ENCODE results near the gene ZNF146.
"Not testable (repeated sequence)": the region's sequence is repeated elsewhere in the genome, so short reads cannot be mapped to it uniquely, and the experiment has no call there.

ZNF146 gene

GRCh38 chr19:36214386-36215275 lies at the start of gene ZNF146, which contains the start of gene ZNF565:
TSS of gene ZNF146 (plus strand) at chr19:36215106. CDS start at chr19:36236441, 21,335 bp downstream.
TSS of gene ZNF565 (minus strand) at chr19:36214665. CDS start at chr19:36201985, 12,680 bp downstream.
- H3K9ac ChIP-seq (ENCODE audit: low read length), result peak within 1 kb of the TSS; percentile 86
- no peaks in the 10 kb centered on the region for H3K27me3 ChIP-seq (ENCODE audit: control insufficient read depth, insufficient read depth, low read length)
- H3K9me3 ChIP-seq (ENCODE audit: control insufficient read depth, low read length), result no peaks in the 10 kb centered on the region
- peak within 1 kb of the TSS; percentile 81 for H3K4me3 ChIP-seq (ENCODE audit: low read length)
- peaks cover 6% of the 10 kb centered on the region for H3K4me1 ChIP-seq (ENCODE audit: control insufficient read depth, insufficient read depth, low read length)
- H3K36me3 ChIP-seq (ENCODE audit: control insufficient read depth, insufficient read depth, low read length), result no peaks in the 10 kb centered on the region

- no peaks in the 10 kb centered on the region for H3K9me3 ChIP-seq (ENCODE audit: control insufficient read depth, low read length)
- no peak overlapping the region for H3K4me3 ChIP-seq (ENCODE audit: low read length)
- no peaks in the 10 kb centered on the region for H3K27me3 ChIP-seq (ENCODE audit: control insufficient read depth, insufficient read depth, low read length)
- no peaks in the 10 kb centered on the region for H3K36me3 ChIP-seq (ENCODE audit: control insufficient read depth, insufficient read depth, low read length)
- peaks cover 8% of the 10 kb centered on the region for H3K4me1 ChIP-seq (ENCODE audit: control insufficient read depth, insufficient read depth, low read length)
- H3K9ac ChIP-seq (ENCODE audit: low read length), result peak overlapping the region; percentile 28
These were observed 45.7 kb upstream of the ZNF146 start for GRCh38 chr19:36169084-36169760.

- H3K27me3 ChIP-seq (ENCODE audit: control insufficient read depth, insufficient read depth, low read length), result no peaks in the 10 kb centered on the region
These were observed 42.1 kb upstream of the ZNF146 start for GRCh38 chr19:36172852-36173251.

GRCh38 chr19:36173846-36174245 lies 41.1 kb upstream of the ZNF146 start:
- H3K9ac ChIP-seq (ENCODE audit: low read length); H3K9me3 ChIP-seq (ENCODE audit: control insufficient read depth, low read length); H3K27me3 ChIP-seq (ENCODE audit: control insufficient read depth, insufficient read depth, low read length); H3K36me3 ChIP-seq (ENCODE audit: control insufficient read depth, insufficient read depth, low read length); H3K4me1 ChIP-seq (ENCODE audit: control insufficient read depth, insufficient read depth, low read length); H3K4me3 ChIP-seq (ENCODE audit: low read length): not testable (repeated sequence)

More at GRCh38 chr19:36172852-36173251, 42.1 kb upstream of the ZNF146 start:
- Histone ChIP-seq H3K4me3 (ENCODE audit: low read length) (no peak overlapping the region), H3K9ac (ENCODE audit: low read length) (no peak overlapping the region), H3K36me3 (ENCODE audit: control insufficient read depth, insufficient read depth, low read length) (no peaks in the 10 kb centered on the region), H3K9me3 (ENCODE audit: control insufficient read depth, low read length) (no peaks in the 10 kb centered on the region), H3K4me1 (ENCODE audit: control insufficient read depth, insufficient read depth, low read length) (peaks cover 8% of the 10 kb centered on the region)

GRCh38 chr19:36179077-36179476 lies 35.8 kb upstream of the ZNF146 start:
- not testable (repeated sequence) for H3K9me3 ChIP-seq (ENCODE audit: control insufficient read depth, low read length); H3K36me3 ChIP-seq (ENCODE audit: control insufficient read depth, insufficient read depth, low read length); H3K4me1 ChIP-seq (ENCODE audit: control insufficient read depth, insufficient read depth, low read length); H3K4me3 ChIP-seq (ENCODE audit: low read length); H3K9ac ChIP-seq (ENCODE audit: low read length); H3K27me3 ChIP-seq (ENCODE audit: control insufficient read depth, insufficient read depth, low read length)

GRCh38 chr19:36182612-36183244 lies 32.2 kb upstream of the ZNF146 start:
- no peaks in the 10 kb centered on the region for H3K36me3 ChIP-seq (ENCODE audit: control insufficient read depth, insufficient read depth, low read length)
- H3K9me3 ChIP-seq (ENCODE audit: control insufficient read depth, low read length), result no peaks in the 10 kb centered on the region
- H3K4me1 ChIP-seq (ENCODE audit: control insufficient read depth, insufficient read depth, low read length), result no peaks in the 10 kb centered on the region
- no peaks in the 10 kb centered on the region for H3K27me3 ChIP-seq (ENCODE audit: control insufficient read depth, insufficient read depth, low read length)
- no peak overlapping the region for H3K9ac ChIP-seq (ENCODE audit: low read length)
- no peak overlapping the region for H3K4me3 ChIP-seq (ENCODE audit: low read length)

- Histone ChIP-seq H3K27me3 (ENCODE audit: control insufficient read depth, insufficient read depth, low read length) (no peaks in the 10 kb centered on the region), H3K36me3 (ENCODE audit: control insufficient read depth, insufficient read depth, low read length) (no peaks in the 10 kb centered on the region)
These were observed 31.7 kb upstream of the ZNF146 start for GRCh38 chr19:36183245-36183628.

GRCh38 chr19:36186722-36187121 lies 28.2 kb upstream of the ZNF146 start:
- not testable (repeated sequence) for H3K36me3 ChIP-seq (ENCODE audit: control insufficient read depth, insufficient read depth, low read length); H3K9ac ChIP-seq (ENCODE audit: low read length); H3K4me3 ChIP-seq (ENCODE audit: low read length); H3K9me3 ChIP-seq (ENCODE audit: control insufficient read depth, low read length); H3K27me3 ChIP-seq (ENCODE audit: control insufficient read depth, insufficient read depth, low read length); H3K4me1 ChIP-seq (ENCODE audit: control insufficient read depth, insufficient read depth, low read length)

More at GRCh38 chr19:36183245-36183628, 31.7 kb upstream of the ZNF146 start:
- H3K9ac ChIP-seq (ENCODE audit: low read length), result no peak overlapping the region
- no peaks in the 10 kb centered on the region for H3K4me1 ChIP-seq (ENCODE audit: control insufficient read depth, insufficient read depth, low read length)
- H3K9me3 ChIP-seq (ENCODE audit: control insufficient read depth, low read length), result no peaks in the 10 kb centered on the region
- no peak overlapping the region for H3K4me3 ChIP-seq (ENCODE audit: low read length)

- Histone ChIP-seq H3K36me3 (ENCODE audit: control insufficient read depth, insufficient read depth, low read length) (no peaks in the 10 kb centered on the region), H3K27me3 (ENCODE audit: control insufficient read depth, insufficient read depth, low read length) (no peaks in the 10 kb centered on the region), H3K9me3 (ENCODE audit: control insufficient read depth, low read length) (no peaks in the 10 kb centered on the region)
These were observed 18.7 kb upstream of the ZNF146 start for GRCh38 chr19:36196249-36196648.

GRCh38 chr19:36198119-36198518 lies 16.8 kb upstream of the ZNF146 start:
- no peaks in the 10 kb centered on the region for H3K36me3 ChIP-seq (ENCODE audit: control insufficient read depth, insufficient read depth, low read length)
- H3K27me3 ChIP-seq (ENCODE audit: control insufficient read depth, insufficient read depth, low read length), result no peaks in the 10 kb centered on the region
- H3K4me1 ChIP-seq (ENCODE audit: control insufficient read depth, insufficient read depth, low read length), result no peaks in the 10 kb centered on the region
- H3K4me3 ChIP-seq (ENCODE audit: low read length), result no peak overlapping the region
- H3K9ac ChIP-seq (ENCODE audit: low read length), result no peak overlapping the region
- H3K9me3 ChIP-seq (ENCODE audit: control insufficient read depth, low read length), result no peaks in the 10 kb centered on the region

More at GRCh38 chr19:36196249-36196648, 18.7 kb upstream of the ZNF146 start:
- no peak overlapping the region for H3K9ac ChIP-seq (ENCODE audit: low read length)
- H3K4me3 ChIP-seq (ENCODE audit: low read length), result no peak overlapping the region
- H3K4me1 ChIP-seq (ENCODE audit: control insufficient read depth, insufficient read depth, low read length), result no peaks in the 10 kb centered on the region

GRCh38 chr19:36201684-36202083 lies 13.2 kb upstream of the ZNF146 start:
- H3K4me3 ChIP-seq (ENCODE audit: low read length), result no peak overlapping the region
- H3K36me3 ChIP-seq (ENCODE audit: control insufficient read depth, insufficient read depth, low read length), result no peaks in the 10 kb centered on the region
- no peaks in the 10 kb centered on the region for H3K27me3 ChIP-seq (ENCODE audit: control insufficient read depth, insufficient read depth, low read length)
- H3K4me1 ChIP-seq (ENCODE audit: control insufficient read depth, insufficient read depth, low read length), result no peaks in the 10 kb centered on the region
- H3K9ac ChIP-seq (ENCODE audit: low read length), result no peak overlapping the region
- H3K9me3 ChIP-seq (ENCODE audit: control insufficient read depth, low read length), result no peaks in the 10 kb centered on the region

GRCh38 chr19:36203293-36203692 lies 11.6 kb upstream of the ZNF146 start:
- Histone ChIP-seq H3K9ac (ENCODE audit: low read length) (no peak overlapping the region), H3K36me3 (ENCODE audit: control insufficient read depth, insufficient read depth, low read length) (no peaks in the 10 kb centered on the region), H3K9me3 (ENCODE audit: control insufficient read depth, low read length) (no peaks in the 10 kb centered on the region), H3K27me3 (ENCODE audit: control insufficient read depth, insufficient read depth, low read length) (no peaks in the 10 kb centered on the region), H3K4me1 (ENCODE audit: control insufficient read depth, insufficient read depth, low read length) (no peaks in the 10 kb centered on the region), H3K4me3 (ENCODE audit: low read length) (no peak overlapping the region)
